Measurements from ENCODE around the gene GRIN2A.

Gene GRIN2A

GRCh38 chr16:10036956-10037355 lies 145.3 kb downstream of the GRIN2A start:
- Histone ChIP-seq H3K4me3 (ENCODE audit: low read length) (no peak overlapping the region), H3K9ac (ENCODE audit: low read length) (no peak overlapping the region), H3K36me3 (ENCODE audit: control insufficient read depth, insufficient read depth, low read length) (no peaks in the 10 kb centered on the region), H3K9me3 (ENCODE audit: control insufficient read depth, low read length) (no peaks in the 10 kb centered on the region), H3K27me3 (ENCODE audit: control insufficient read depth, insufficient read depth, low read length) (no peaks in the 10 kb centered on the region), H3K4me1 (ENCODE audit: control insufficient read depth, insufficient read depth, low read length) (no peaks in the 10 kb centered on the region)

GRCh38 chr16:10033556-10033955 lies 148.7 kb downstream of the GRIN2A start:
- Histone ChIP-seq H3K4me1 (ENCODE audit: control insufficient read depth, insufficient read depth, low read length) (no peaks in the 10 kb centered on the region), H3K36me3 (ENCODE audit: control insufficient read depth, insufficient read depth, low read length) (no peaks in the 10 kb centered on the region), H3K4me3 (ENCODE audit: low read length) (no peak overlapping the region), H3K9ac (ENCODE audit: low read length) (no peak overlapping the region), H3K27me3 (ENCODE audit: control insufficient read depth, insufficient read depth, low read length) (no peaks in the 10 kb centered on the region), H3K9me3 (ENCODE audit: control insufficient read depth, low read length) (no peaks in the 10 kb centered on the region)

- Histone ChIP-seq H3K4me3 (ENCODE audit: low read length) (no peak overlapping the region), H3K36me3 (ENCODE audit: control insufficient read depth, insufficient read depth, low read length) (no peaks in the 10 kb centered on the region), H3K9ac (ENCODE audit: low read length) (no peak overlapping the region), H3K9me3 (ENCODE audit: control insufficient read depth, low read length) (no peaks in the 10 kb centered on the region), H3K27me3 (ENCODE audit: control insufficient read depth, insufficient read depth, low read length) (no peaks in the 10 kb centered on the region), H3K4me1 (ENCODE audit: control insufficient read depth, insufficient read depth, low read length) (no peaks in the 10 kb centered on the region)
These were observed 150.3 kb downstream of the GRIN2A start for GRCh38 chr16:10031955-10032354.

GRCh38 chr16:10031473-10031872 lies 150.8 kb downstream of the GRIN2A start:
- Histone ChIP-seq H3K4me3 (ENCODE audit: low read length) (no peak overlapping the region), H3K9me3 (ENCODE audit: control insufficient read depth, low read length) (no peaks in the 10 kb centered on the region), H3K9ac (ENCODE audit: low read length) (no peak overlapping the region), H3K36me3 (ENCODE audit: control insufficient read depth, insufficient read depth, low read length) (no peaks in the 10 kb centered on the region), H3K4me1 (ENCODE audit: control insufficient read depth, insufficient read depth, low read length) (no peaks in the 10 kb centered on the region), H3K27me3 (ENCODE audit: control insufficient read depth, insufficient read depth, low read length) (no peaks in the 10 kb centered on the region)

GRCh38 chr16:10028644-10029043 lies 153.6 kb downstream of the GRIN2A start:
- H3K4me1 ChIP-seq (ENCODE audit: control insufficient read depth, insufficient read depth, low read length): no peaks in the 10 kb centered on the region
- H3K4me3 ChIP-seq (ENCODE audit: low read length): no peak overlapping the region
- H3K36me3 ChIP-seq (ENCODE audit: control insufficient read depth, insufficient read depth, low read length): no peaks in the 10 kb centered on the region
- no peaks in the 10 kb centered on the region for H3K27me3 ChIP-seq (ENCODE audit: control insufficient read depth, insufficient read depth, low read length)
- no peak overlapping the region for H3K9ac ChIP-seq (ENCODE audit: low read length)
- no peaks in the 10 kb centered on the region for H3K9me3 ChIP-seq (ENCODE audit: control insufficient read depth, low read length)

GRCh38 chr16:10027553-10027952 lies 154.7 kb downstream of the GRIN2A start:
- Histone ChIP-seq H3K4me1 (ENCODE audit: control insufficient read depth, insufficient read depth, low read length) (no peaks in the 10 kb centered on the region), H3K9me3 (ENCODE audit: control insufficient read depth, low read length) (no peaks in the 10 kb centered on the region), H3K27me3 (ENCODE audit: control insufficient read depth, insufficient read depth, low read length) (no peaks in the 10 kb centered on the region), H3K9ac (ENCODE audit: low read length) (no peak overlapping the region), H3K4me3 (ENCODE audit: low read length) (no peak overlapping the region), H3K36me3 (ENCODE audit: control insufficient read depth, insufficient read depth, low read length) (no peaks in the 10 kb centered on the region)

- H3K9ac ChIP-seq (ENCODE audit: low read length): no peak overlapping the region
- no peaks in the 10 kb centered on the region for H3K4me1 ChIP-seq (ENCODE audit: control insufficient read depth, insufficient read depth, low read length)
- H3K4me3 ChIP-seq (ENCODE audit: low read length): no peak overlapping the region
- no peaks in the 10 kb centered on the region for H3K9me3 ChIP-seq (ENCODE audit: control insufficient read depth, low read length)
- H3K36me3 ChIP-seq (ENCODE audit: control insufficient read depth, insufficient read depth, low read length): no peaks in the 10 kb centered on the region
- no peaks in the 10 kb centered on the region for H3K27me3 ChIP-seq (ENCODE audit: control insufficient read depth, insufficient read depth, low read length)
These were observed 155.6 kb downstream of the GRIN2A start for GRCh38 chr16:10026593-10026992.

- Histone ChIP-seq H3K27me3 (ENCODE audit: control insufficient read depth, insufficient read depth, low read length) (no peaks in the 10 kb centered on the region), H3K4me1 (ENCODE audit: control insufficient read depth, insufficient read depth, low read length) (no peaks in the 10 kb centered on the region), H3K36me3 (ENCODE audit: control insufficient read depth, insufficient read depth, low read length) (no peaks in the 10 kb centered on the region), H3K9ac (ENCODE audit: low read length) (no peak overlapping the region), H3K9me3 (ENCODE audit: control insufficient read depth, low read length) (no peaks in the 10 kb centered on the region), H3K4me3 (ENCODE audit: low read length) (no peak overlapping the region)
These were observed 160.1 kb downstream of the GRIN2A start for GRCh38 chr16:10022098-10022497.

- no peaks in the 10 kb centered on the region for H3K27me3 ChIP-seq (ENCODE audit: control insufficient read depth, insufficient read depth, low read length)
These were observed 161.4 kb downstream of the GRIN2A start for GRCh38 chr16:10020866-10021265.

GRCh38 chr16:10016752-10017151 lies 165.5 kb downstream of the GRIN2A start:
- peaks cover 4% of the 10 kb centered on the region for H3K4me1 ChIP-seq (ENCODE audit: control insufficient read depth, insufficient read depth, low read length)
- H3K9ac ChIP-seq (ENCODE audit: low read length): no peak overlapping the region
- H3K36me3 ChIP-seq (ENCODE audit: control insufficient read depth, insufficient read depth, low read length): no peaks in the 10 kb centered on the region
- no peak overlapping the region for H3K4me3 ChIP-seq (ENCODE audit: low read length)
- no peaks in the 10 kb centered on the region for H3K27me3 ChIP-seq (ENCODE audit: control insufficient read depth, insufficient read depth, low read length)
- no peaks in the 10 kb centered on the region for H3K9me3 ChIP-seq (ENCODE audit: control insufficient read depth, low read length)

More at GRCh38 chr16:10020866-10021265, 161.4 kb downstream of the GRIN2A start:
- Histone ChIP-seq H3K4me3 (ENCODE audit: low read length) (no peak overlapping the region), H3K4me1 (ENCODE audit: control insufficient read depth, insufficient read depth, low read length) (no peaks in the 10 kb centered on the region), H3K36me3 (ENCODE audit: control insufficient read depth, insufficient read depth, low read length) (no peaks in the 10 kb centered on the region), H3K9ac (ENCODE audit: low read length) (no peak overlapping the region), H3K9me3 (ENCODE audit: control insufficient read depth, low read length) (no peaks in the 10 kb centered on the region)

- Histone ChIP-seq H3K9ac (ENCODE audit: low read length) (no peak overlapping the region), H3K4me1 (ENCODE audit: control insufficient read depth, insufficient read depth, low read length) (peaks cover 4% of the 10 kb centered on the region), H3K27me3 (ENCODE audit: control insufficient read depth, insufficient read depth, low read length) (no peaks in the 10 kb centered on the region)
These were observed 166.8 kb downstream of the GRIN2A start for GRCh38 chr16:10015397-10015796.

GRCh38 chr16:10013774-10014173 lies 168.5 kb downstream of the GRIN2A start:
- Histone ChIP-seq H3K4me3 (ENCODE audit: low read length) (no peak overlapping the region), H3K9ac (ENCODE audit: low read length) (no peak overlapping the region), H3K36me3 (ENCODE audit: control insufficient read depth, insufficient read depth, low read length) (no peaks in the 10 kb centered on the region), H3K4me1 (ENCODE audit: control insufficient read depth, insufficient read depth, low read length) (peaks cover 4% of the 10 kb centered on the region), H3K9me3 (ENCODE audit: control insufficient read depth, low read length) (no peaks in the 10 kb centered on the region), H3K27me3 (ENCODE audit: control insufficient read depth, insufficient read depth, low read length) (no peaks in the 10 kb centered on the region)

More at GRCh38 chr16:10015397-10015796, 166.8 kb downstream of the GRIN2A start:
- Histone ChIP-seq H3K9me3 (ENCODE audit: control insufficient read depth, low read length) (no peaks in the 10 kb centered on the region), H3K36me3 (ENCODE audit: control insufficient read depth, insufficient read depth, low read length) (no peaks in the 10 kb centered on the region), H3K4me3 (ENCODE audit: low read length) (no peak overlapping the region)

GRCh38 chr16:10013364-10013763 lies 168.9 kb downstream of the GRIN2A start:
- Histone ChIP-seq H3K9ac (ENCODE audit: low read length) (no peak overlapping the region), H3K36me3 (ENCODE audit: control insufficient read depth, insufficient read depth, low read length) (no peaks in the 10 kb centered on the region), H3K4me3 (ENCODE audit: low read length) (no peak overlapping the region), H3K4me1 (ENCODE audit: control insufficient read depth, insufficient read depth, low read length) (peaks cover 4% of the 10 kb centered on the region), H3K27me3 (ENCODE audit: control insufficient read depth, insufficient read depth, low read length) (no peaks in the 10 kb centered on the region), H3K9me3 (ENCODE audit: control insufficient read depth, low read length) (no peaks in the 10 kb centered on the region)
